Osteocyte (in vitro differentiated cells): ENCODE measurements around the gene EVI5L. TPM values are rescaled to one million over a fixed set of nuclear protein-coding genes. Genes with fewer than 3 reads are reported as not detected.

Experiments
- DNase-seq: peaks from one replicate; pipeline ENCODE4 v3.0.0; 2021; ENCODE audit warnings: mixed read lengths; ENCODE audit not compliant: unreplicated experiment; ENCODE audit errors: extremely low spot score
- H3K27ac Mint-ChIP-seq: one replicate; pipeline ENCODE4 v1.8.0; 2021; ENCODE audit warnings: mild to moderate bottlenecking, mixed read lengths; ENCODE audit not compliant: unreplicated experiment
- H3K27me3 Mint-ChIP-seq: one replicate; pipeline ENCODE4 v1.8.0; 2021; ENCODE audit warnings: mixed read lengths; ENCODE audit not compliant: unreplicated experiment
- H3K36me3 Mint-ChIP-seq: one replicate; pipeline ENCODE4 v1.8.0; 2021; ENCODE audit warnings: mixed read lengths; ENCODE audit not compliant: unreplicated experiment
- H3K4me1 Mint-ChIP-seq: one replicate; pipeline ENCODE4 v1.8.0; 2021; ENCODE audit warnings: mixed read lengths; ENCODE audit not compliant: unreplicated experiment
- H3K4me3 Mint-ChIP-seq: one replicate; pipeline ENCODE4 v1.8.0; 2021; ENCODE audit warnings: mild to moderate bottlenecking, moderate library complexity, mixed read lengths; ENCODE audit not compliant: unreplicated experiment
- H3K9me3 Mint-ChIP-seq: one replicate; pipeline ENCODE4 v1.8.0; 2021; ENCODE audit warnings: mixed read lengths; ENCODE audit not compliant: unreplicated experiment
- CTCF ChIP-seq: fragments of 200-600 bp; sonication (generic); IDR thresholded peaks from 2 replicates; pipeline ENCODE4 v1.5.0; 2021; ENCODE audit warnings: antibody characterized with exemption, mild to moderate bottlenecking, moderate library complexity
- total RNA-seq: library from RNA; stranded (reverse); gene quantifications from 2 replicates; pipeline ENCODE4 v1.2.1, GENCODE V29; 2021

The EVI5L gene
- total RNA-seq, 1 donor from 2014 or later: 27.6 TPM

GRCh38 chr19:7831452-7831851 is 1.4 kb downstream of the EVI5L start:
- peak overlapping the region; percentile 66 for H3K27ac Mint-ChIP-seq

GRCh38 chr19:7832009-7832408 is 2.0 kb downstream of the EVI5L start:
- Mint-ChIP-seq H3K36me3 (no peaks in the 10 kb centered on the region), H3K27me3 (peaks cover 2% of the 10 kb centered on the region), H3K27ac (peak overlapping the region; percentile 66), H3K9me3 (no peaks in the 10 kb centered on the region), H3K4me1 (peaks cover 30% of the 10 kb centered on the region), H3K4me3 (peak overlapping the region; percentile 74)
- no peak for TF ChIP-seq CTCF
- DNase-seq: no peak

More at GRCh38 chr19:7831452-7831851, 1.4 kb downstream of the EVI5L start:
- no peak for DNase-seq
- Mint-ChIP-seq H3K27me3 (peaks cover 4% of the 10 kb centered on the region), H3K36me3 (no peaks in the 10 kb centered on the region), H3K9me3 (no peaks in the 10 kb centered on the region), H3K4me1 (peaks cover 30% of the 10 kb centered on the region), H3K4me3 (peak overlapping the region; percentile 74)
- peak; percentile 34 for TF ChIP-seq CTCF

- Mint-ChIP-seq H3K27me3 (peaks cover 2% of the 10 kb centered on the region), H3K4me1 (peaks cover 36% of the 10 kb centered on the region), H3K27ac (no peak overlapping the region), H3K36me3 (no peaks in the 10 kb centered on the region), H3K9me3 (no peaks in the 10 kb centered on the region), H3K4me3 (no peak overlapping the region)
- no peak for TF ChIP-seq CTCF
- DNase-seq: no peak
These were observed 2.8 kb downstream of the EVI5L start for GRCh38 chr19:7832781-7833180.

GRCh38 chr19:7833225-7834099 is 3.4 kb downstream of the EVI5L start:
- H3K27ac Mint-ChIP-seq: no peak overlapping the region
- peaks cover 43% of the 10 kb centered on the region for H3K4me1 Mint-ChIP-seq
- H3K27me3 Mint-ChIP-seq: peaks cover 2% of the 10 kb centered on the region
- H3K36me3 Mint-ChIP-seq: no peaks in the 10 kb centered on the region
- no peak for TF ChIP-seq CTCF
- DNase-seq: no peak
- no peak overlapping the region for H3K4me3 Mint-ChIP-seq
- H3K9me3 Mint-ChIP-seq: no peaks in the 10 kb centered on the region

- no peak for TF ChIP-seq CTCF
- no peaks in the 10 kb centered on the region for H3K27me3 Mint-ChIP-seq
- H3K4me1 Mint-ChIP-seq: peaks cover 15% of the 10 kb centered on the region
- H3K9me3 Mint-ChIP-seq: no peaks in the 10 kb centered on the region
- DNase-seq: no peak
- no peaks in the 10 kb centered on the region for H3K36me3 Mint-ChIP-seq
- H3K4me3 Mint-ChIP-seq: no peak overlapping the region
- no peak overlapping the region for H3K27ac Mint-ChIP-seq
These were observed 9.5 kb downstream of the EVI5L start for GRCh38 chr19:7839476-7839875.
